Left lung (tissue), 10 donors: Measurements from ENCODE around the gene ASMTL. TPM values are rescaled to one million over a fixed set of nuclear protein-coding genes. Genes with fewer than 3 reads are reported as not detected.
"Not testable (repeated sequence)": the region's sequence is repeated elsewhere in the genome, so short reads cannot be mapped to it uniquely, and the experiment has no call there.

Experiments used
- ATAC-seq: fragments of 200-7000 bp; cut with Tn5 transposase; one replicate; pipeline ENCODE4 v1.9.1; 2020; ENCODE audit warnings: moderate library complexity
- DNase-seq, 4 donors: peaks; one replicate each; pipeline ENCODE4 v3.0.0-alpha.2; 2013 to 2020
- H3K27ac ChIP-seq, 2 donors: fragments of 200-600 bp; sonication (generic) in 1 of 2; one replicate each; pipeline versions ENCODE4 v1.5.0 to v1.8.0; 2020 to 2021
- H3K27me3 ChIP-seq, 2 donors: fragments of 200-600 bp; sonication (generic) in 1 of 2; one replicate each; pipeline versions ENCODE4 v1.5.0 to v1.8.0; 2020 to 2021
- H3K36me3 ChIP-seq, 2 donors: fragments of 200-600 bp; sonication (generic) in 1 of 2; one replicate each; pipeline versions ENCODE4 v1.5.0 to v1.8.0; 2020 to 2021
- H3K4me1 ChIP-seq, 2 donors: fragments of 200-600 bp; one replicate each; pipeline ENCODE4 v1.8.0; 2021
- H3K4me3 ChIP-seq, 2 donors: fragments of 200-600 bp; sonication (generic) in 1 of 2; one replicate each; pipeline versions ENCODE4 v1.5.0 to v1.8.0; 2020 to 2021; ENCODE audit warnings: mild to moderate bottlenecking in 1 of 2
- H3K9me3 ChIP-seq, 2 donors: fragments of 200-600 bp; sonication (generic) in 1 of 2; one replicate each; pipeline versions ENCODE4 v1.5.0 to v1.8.0; 2020 to 2021
- CTCF ChIP-seq, 2 donors: fragments of 200-600 bp; sonication (generic) in 1 of 2; IDR thresholded peaks; one replicate each; pipeline versions ENCODE4 v1.5.0 to v1.8.0; 2021; ENCODE audit warnings: antibody characterized with exemption in 2 of 2
- intact Hi-C, 2 donors: fragments of 100-400 bp; cut with DNase I; formaldehyde crosslinking; loops; one replicate each; pipeline versions ENCODE4 v1.11.2 to v1.14.2; 2022
- polyA plus RNA-seq, 6 donors: library from polyadenylated mRNA; unstranded; fragments of 120-200 nt; gene quantifications; one replicate each; pipeline ENCODE4 v1.2.1, GENCODE V29; 2013; ENCODE audit not compliant: insufficient read length in 6 of 6
- total RNA-seq, 2 donors: library from RNA; stranded (reverse); fragmentation: NEBNext Ultra II Directional; extraction: Animal tissue kit (Norgen Biotek cat#: 25700); gene quantifications; one replicate each; pipeline ENCODE4 v1.2.1, GENCODE V29; 2021
- donor health status: DM: no; HTN: yes; CAD: no.
- donor health status: DM: no; HTN: no; CAD: no.

Gene ASMTL
- total and polyA plus RNA-seq, 8 donors, result 18.6 to 32.0 (median 24.8) TPM

- Histone ChIP-seq H3K27ac (no peak overlapping the region), H3K4me3 (no peak overlapping the region), H3K27me3 (no peaks in the 10 kb centered on the region), H3K36me3 (no peaks in the 10 kb centered on the region), H3K4me1 (peaks cover 0 to 19% of the 10 kb centered on the region in 2 donors), H3K9me3 (no peaks in the 10 kb centered on the region)
- ATAC-seq (no peak), DNase-seq (no peak)
- no peak for TF ChIP-seq CTCF (IDR thresholded peaks at IDR 0.05)
- intact Hi-C loops, result no loop called here
These were observed 43.4 kb upstream of the ASMTL start for GRCh38 chrX:1496076-1496475.

GRCh38 chrX:1493877-1494510 is 41.3 kb upstream of the ASMTL start:
- H3K27ac ChIP-seq, result peak overlapping the region in 1 of 2 donors; percentile 45
- DNase-seq (no peak), ATAC-seq (peak; percentile 57)
- intact Hi-C loops, result no loop called here
- no peaks in the 10 kb centered on the region for H3K9me3 ChIP-seq
- no peak for TF ChIP-seq CTCF (IDR thresholded peaks at IDR 0.05)
- no peaks in the 10 kb centered on the region for H3K36me3 ChIP-seq
- H3K4me3 ChIP-seq, result no peak overlapping the region
- H3K27me3 ChIP-seq, result no peaks in the 10 kb centered on the region
- peaks cover 0 to 13% of the 10 kb centered on the region in 2 donors for H3K4me1 ChIP-seq

- intact Hi-C loops, result no loop called here
These were observed 40.7 kb upstream of the ASMTL start for GRCh38 chrX:1493412-1493811.

GRCh38 chrX:1492421-1493012 is 39.8 kb upstream of the ASMTL start:
- H3K9me3 ChIP-seq, result no peaks in the 10 kb centered on the region
- ATAC-seq, result no peak
- intact Hi-C loops, result no loop called here
- H3K27ac ChIP-seq, result no peak overlapping the region
- no peak for TF ChIP-seq CTCF (IDR thresholded peaks at IDR 0.05)
- H3K27me3 ChIP-seq, result no peaks in the 10 kb centered on the region
- H3K4me1 ChIP-seq, result peaks cover 0 to 13% of the 10 kb centered on the region in 2 donors
- H3K4me3 ChIP-seq, result no peak overlapping the region
- no peaks in the 10 kb centered on the region for H3K36me3 ChIP-seq
- DNase-seq, result no peak

More at GRCh38 chrX:1493412-1493811, 40.7 kb upstream of the ASMTL start:
- Histone ChIP-seq H3K27ac (peak overlapping the region in 1 of 2 donors; percentile 45), H3K36me3 (no peaks in the 10 kb centered on the region), H3K4me1 (peaks cover 0 to 13% of the 10 kb centered on the region in 2 donors), H3K9me3 (no peaks in the 10 kb centered on the region), H3K4me3 (no peak overlapping the region), H3K27me3 (no peaks in the 10 kb centered on the region)
- DNase-seq (no peak), ATAC-seq (no peak)
- no peak for TF ChIP-seq CTCF (IDR thresholded peaks at IDR 0.05)

- no peak overlapping the region for H3K27ac ChIP-seq
- H3K27me3 ChIP-seq, result no peaks in the 10 kb centered on the region
- intact Hi-C loops, result no loop called here
- no peak for DNase-seq
- H3K9me3 ChIP-seq, result no peaks in the 10 kb centered on the region
- no peaks in the 10 kb centered on the region for H3K36me3 ChIP-seq
- no peak for TF ChIP-seq CTCF (IDR thresholded peaks at IDR 0.05)
- peaks cover 0 to 17% of the 10 kb centered on the region in 2 donors for H3K4me1 ChIP-seq
- ATAC-seq, result peak; percentile 24
- H3K4me3 ChIP-seq, result no peak overlapping the region
These were observed 39.2 kb upstream of the ASMTL start for GRCh38 chrX:1491851-1492349.

- intact Hi-C loops, H3K27me3 ChIP-seq, H3K27ac ChIP-seq, ATAC-seq, H3K36me3 ChIP-seq, H3K9me3 ChIP-seq, H3K4me3 ChIP-seq, DNase-seq: not testable (repeated sequence)
- peaks cover 0 to 24% of the 10 kb centered on the region in 2 donors for H3K4me1 ChIP-seq
These were observed 38.5 kb upstream of the ASMTL start for GRCh38 chrX:1491248-1491647.

GRCh38 chrX:1490723-1491122 is 38.0 kb upstream of the ASMTL start:
- H3K27me3 ChIP-seq, H3K27ac ChIP-seq, H3K4me3 ChIP-seq, H3K36me3 ChIP-seq, DNase-seq, H3K9me3 ChIP-seq, intact Hi-C loops, ATAC-seq: not testable (repeated sequence)
- H3K4me1 ChIP-seq, result peaks cover 0 to 25% of the 10 kb centered on the region in 2 donors

- H3K27me3 ChIP-seq, H3K36me3 ChIP-seq, DNase-seq, H3K27ac ChIP-seq, H3K9me3 ChIP-seq, H3K4me3 ChIP-seq, intact Hi-C loops, ATAC-seq: not testable (repeated sequence)
- peaks cover 0 to 24% of the 10 kb centered on the region in 2 donors for H3K4me1 ChIP-seq
These were observed 36.6 kb upstream of the ASMTL start for GRCh38 chrX:1489354-1489753.
